Esophagus mucosa (tissue), 1 donor: ENCODE measurements around the gene NACC1. TPM values are rescaled to one million over a fixed set of nuclear protein-coding genes. Genes with fewer than 3 reads are reported as not detected.
A peak's percentile ranks its signal among the peaks of the same experiment; 100 is the strongest.

Experiments
- ATAC-seq: fragments of 200-7000 bp; cut with Tn5 transposase; one replicate; pipeline ENCODE4 v1.9.1; 2020
- total RNA-seq: library from RNA; stranded (reverse); gene quantifications from one replicate; pipeline ENCODE4 v1.2.4, GENCODE V29; 2023
- donor health status: DM: yes; HTN: yes; CAD: no.

Gene NACC1
- 40.0 TPM for total RNA-seq

- peak; percentile 85 for ATAC-seq
Measured at GRCh38 chr19:13117772-13118423, at the start of gene NACC1. TSS of gene NACC1 (plus strand) at chr19:13118264. CDS start at chr19:13135208, 16,944 bp downstream.

GRCh38 chr19:13069415-13070359 is 48.4 kb upstream of the NACC1 start:
- ATAC-seq, result no peak

DNA sequence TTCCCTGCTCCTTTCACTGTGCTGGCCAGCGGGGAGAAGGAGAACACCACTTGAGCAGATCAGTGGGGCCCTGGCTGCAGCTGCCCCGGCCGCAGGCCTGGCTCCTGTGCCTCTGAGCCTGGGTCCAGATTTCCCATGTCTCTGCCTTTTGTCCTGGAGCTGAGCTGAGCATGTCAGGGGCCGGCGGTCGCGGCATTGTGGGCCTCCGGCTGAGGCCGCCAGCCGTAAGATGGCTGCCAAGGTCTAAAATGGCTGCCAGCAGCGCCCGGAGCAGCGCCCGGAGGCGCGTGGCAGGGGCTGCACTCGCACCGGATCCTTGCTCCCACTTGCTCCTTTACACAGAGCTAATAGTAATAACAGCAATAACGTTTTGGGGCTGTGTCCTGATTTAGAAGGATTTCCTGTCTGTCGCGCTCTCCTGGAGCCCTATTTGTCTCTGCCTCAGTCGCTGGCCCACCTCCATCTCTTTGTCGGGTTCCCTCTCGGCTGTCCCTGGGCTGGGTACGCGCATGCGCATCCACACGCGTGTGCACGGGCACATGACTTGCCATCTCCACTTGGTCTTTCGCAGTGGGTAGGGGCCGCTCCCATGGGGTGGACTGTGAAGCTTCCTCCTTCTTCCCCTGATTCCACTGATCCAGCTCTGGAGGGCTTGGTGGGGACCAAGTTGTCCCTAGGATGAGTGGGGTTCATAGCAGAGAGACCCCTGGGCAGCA is 47.5 kb upstream of the NACC1 start:
- ATAC-seq, result no peak

- no peak for ATAC-seq
Measured at GRCh38 chr19:13071444-13072187, 46.4 kb upstream of the NACC1 start.

- no peak for ATAC-seq
Measured at GRCh38 chr19:13072188-13072908, 45.7 kb upstream of the NACC1 start.

- ATAC-seq, result no peak
Measured at GRCh38 chr19:13073263-13073662, 44.8 kb upstream of the NACC1 start.

DNA sequence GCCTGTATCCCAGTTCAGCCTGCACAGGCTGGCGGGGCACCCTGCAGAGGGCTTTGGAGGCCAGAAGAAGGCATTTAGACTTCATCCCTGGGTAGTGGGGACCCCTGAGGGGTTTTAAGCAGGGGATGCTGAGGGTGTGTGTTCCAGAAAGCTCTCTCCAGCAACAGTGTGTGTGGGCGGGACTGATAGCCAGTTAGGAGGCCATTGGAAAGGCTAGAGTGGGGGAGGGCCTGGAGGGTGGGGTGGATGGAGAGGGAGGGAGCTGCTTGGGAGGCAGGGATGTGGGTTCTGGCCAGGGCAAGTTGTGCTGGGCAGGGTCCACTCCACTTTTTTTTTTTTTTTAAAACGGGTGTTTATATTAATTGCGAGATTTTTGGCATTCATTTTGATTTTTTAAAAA is 43.7 kb upstream of the NACC1 start:
- ATAC-seq, result no peak

DNA sequence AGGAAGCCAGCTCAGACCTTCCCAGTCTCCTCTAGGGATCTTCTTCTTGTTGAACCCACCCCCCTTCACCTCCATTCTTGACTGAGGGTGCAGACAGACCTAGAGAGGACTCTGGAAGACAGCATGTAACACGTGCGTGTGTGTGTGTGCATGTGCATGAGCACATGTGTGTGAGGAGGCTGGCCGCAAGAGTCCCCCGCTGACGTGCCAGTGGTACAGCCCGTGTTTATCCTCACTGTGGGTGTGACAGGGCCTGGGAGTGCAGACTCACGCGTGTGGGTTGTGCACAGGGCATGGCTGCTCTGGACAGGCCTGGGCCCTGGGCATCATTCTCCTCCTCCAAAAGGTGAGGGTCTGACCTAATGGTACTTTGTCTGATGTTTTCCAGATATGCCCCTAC is 41.7 kb upstream of the NACC1 start:
- no peak for ATAC-seq

DNA sequence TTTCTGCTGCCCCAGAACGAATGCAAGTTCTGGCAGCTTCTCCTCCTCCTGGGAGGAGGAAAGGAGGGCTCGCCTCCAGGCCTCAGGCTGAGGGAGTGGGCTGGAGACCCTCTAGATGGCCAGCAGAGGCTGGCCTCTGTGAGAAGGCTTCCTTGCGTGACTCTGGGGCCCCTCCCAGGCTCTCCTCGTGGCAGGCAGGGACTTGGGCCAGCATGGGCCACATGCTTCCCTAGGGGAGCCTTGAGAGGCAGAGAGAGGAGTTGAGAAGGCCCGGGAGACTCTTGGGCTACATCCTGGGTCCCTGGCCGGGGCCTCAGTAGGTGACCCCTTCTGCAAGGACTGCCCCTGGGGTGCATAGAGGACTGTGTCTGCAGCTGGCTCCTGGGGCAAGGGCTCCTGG is 41.3 kb upstream of the NACC1 start:
- ATAC-seq, result no peak

DNA sequence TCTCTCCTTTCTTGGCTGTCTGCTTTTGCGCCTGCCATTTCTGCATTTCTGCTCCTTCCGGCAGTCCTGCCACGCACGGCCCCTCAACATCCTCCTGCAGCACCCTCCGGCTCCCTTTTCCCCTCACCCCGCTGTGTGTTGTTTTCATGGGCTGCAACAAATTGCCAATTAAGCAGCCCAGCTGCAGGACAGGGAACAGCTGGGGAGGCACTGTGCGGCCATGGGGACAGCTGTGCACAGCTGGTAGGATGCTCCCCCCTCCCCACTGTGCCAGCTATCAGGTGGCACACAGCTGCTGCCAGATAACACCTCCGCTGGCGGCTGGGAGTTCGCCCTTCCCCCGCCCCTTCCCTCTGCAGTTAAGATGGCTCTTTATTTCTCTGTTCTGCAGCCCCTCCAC is 40.8 kb upstream of the NACC1 start:
- no peak for ATAC-seq

- no peak for ATAC-seq
Measured at GRCh38 chr19:13078381-13078780, 39.7 kb upstream of the NACC1 start.

GRCh38 chr19:13078897-13079541 is 39.0 kb upstream of the NACC1 start:
- no peak for ATAC-seq

DNA sequence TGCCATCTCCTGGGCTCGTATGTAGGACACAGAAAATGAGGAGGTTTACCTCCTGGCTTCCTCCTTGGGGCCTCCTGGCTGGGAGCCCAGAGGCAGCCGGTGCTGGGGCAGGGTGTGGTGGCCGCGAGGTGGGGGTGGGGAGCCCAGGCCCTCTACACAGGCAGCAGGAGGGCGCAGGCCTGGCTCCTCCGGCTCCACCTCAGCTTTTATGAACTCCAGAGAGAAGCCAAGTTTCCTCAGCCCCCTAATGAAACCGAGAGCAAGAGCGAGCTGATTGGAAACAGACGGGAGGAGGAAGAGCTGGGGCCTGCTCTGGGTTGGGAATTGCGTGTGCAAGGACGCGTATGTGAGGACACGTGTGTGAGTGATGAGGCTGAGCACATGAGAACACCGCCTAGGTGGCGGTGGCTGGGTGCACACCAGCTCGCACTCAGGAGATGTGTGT is 38.5 kb upstream of the NACC1 start:
- ATAC-seq, result peak; percentile 9

- ATAC-seq, result no peak
Measured at GRCh38 chr19:13082192-13083007, 35.7 kb upstream of the NACC1 start.

GRCh38 chr19:13083008-13083404 is 35.1 kb upstream of the NACC1 start:
- no peak for ATAC-seq

DNA sequence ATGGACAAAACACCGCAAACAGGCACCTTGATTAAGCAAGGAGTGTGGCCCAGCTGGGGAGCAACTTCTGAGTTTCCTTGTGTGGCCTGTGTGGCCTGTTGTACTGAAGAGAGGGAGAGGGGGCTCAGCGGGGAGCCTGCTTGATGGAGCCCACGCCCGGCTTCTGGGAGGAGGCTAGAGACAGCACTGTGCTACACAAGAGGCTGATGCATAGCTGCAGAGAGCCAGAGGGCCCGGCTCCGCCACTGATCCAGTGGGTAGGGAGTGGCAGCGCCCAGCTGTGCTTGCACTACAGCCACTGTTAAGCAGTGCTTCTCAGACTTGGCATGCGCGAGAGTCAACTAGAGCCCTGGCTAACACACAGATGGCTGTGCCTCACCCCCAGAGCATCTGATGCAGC is 34.4 kb upstream of the NACC1 start:
- no peak for ATAC-seq

GRCh38 chr19:13085666-13086065 is 32.4 kb upstream of the NACC1 start:
- ATAC-seq, result no peak

GRCh38 chr19:13086341-13086740 is 31.7 kb upstream of the NACC1 start:
- ATAC-seq, result no peak

DNA sequence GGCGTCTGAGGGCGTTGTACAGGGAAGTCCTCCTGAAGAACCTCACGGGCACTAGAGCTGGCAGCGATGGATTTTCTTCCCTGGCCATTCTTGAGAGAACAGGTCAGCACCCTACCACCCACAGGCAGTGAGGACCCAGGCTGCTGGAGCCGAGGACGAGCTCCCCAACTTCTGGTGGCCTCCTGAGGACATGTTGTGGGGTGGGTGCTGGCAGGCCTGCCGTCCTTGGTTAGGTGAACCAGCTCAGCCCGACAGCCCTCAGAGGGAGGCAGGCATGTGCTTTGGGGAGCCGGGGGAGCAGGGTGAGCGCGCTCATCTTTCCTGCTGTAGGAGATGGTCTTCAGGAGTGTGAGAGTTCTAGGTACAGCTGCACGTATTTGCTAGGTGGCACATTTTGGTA is 30.8 kb upstream of the NACC1 start:
- ATAC-seq, result no peak

- ATAC-seq, result no peak
Measured at GRCh38 chr19:13087795-13088537, 30.1 kb upstream of the NACC1 start.
